Measurements from ENCODE around the gene STAMBP. TPM values are rescaled to one million over a fixed set of nuclear protein-coding genes. Genes with fewer than 3 reads are reported as not detected.

The STAMBP gene
- total RNA-seq, 4 donors from 2014 or later = 29.0 to 45.0 (median 33.5) TPM

DNA sequence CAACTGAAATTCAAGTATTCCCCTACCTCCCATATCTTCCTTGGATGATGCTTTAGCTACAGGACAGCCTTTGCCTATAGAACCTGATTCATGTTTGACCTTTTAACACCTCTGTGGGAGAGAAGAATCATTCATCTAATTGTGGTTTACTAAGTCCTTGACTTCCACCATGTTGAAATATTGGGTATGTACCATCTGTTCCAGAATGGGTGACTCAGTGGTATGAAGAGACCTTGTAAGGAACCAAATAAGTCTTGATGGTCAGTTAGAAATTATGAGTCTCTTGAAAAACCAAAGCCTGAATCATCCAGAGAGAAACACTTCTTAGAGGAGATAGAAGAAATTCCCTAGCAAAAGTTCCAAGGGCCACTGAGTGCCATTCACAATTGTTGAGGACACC is 27.5 kb downstream of the STAMBP start:
- Histone ChIP-seq H3K36me3 (peaks cover 89% of the 10 kb centered on the region), H3K27ac (no peak overlapping the region), H3K27me3 (no peaks in the 10 kb centered on the region), H3K4me1 (no peaks in the 10 kb centered on the region), H3K4me3 (no peak overlapping the region), H3K9me3 (no peaks in the 10 kb centered on the region)
- TF ChIP-seq EP300 (IDR thresholded peaks at IDR 0.05) (no peak), CTCF (IDR thresholded peaks at IDR 0.05) (no peak), POLR2AphosphoS5 (IDR thresholded peaks at IDR 0.05) (no peak), POLR2A (IDR thresholded peaks at IDR 0.05) (no peak)
- DNase-seq (ENCODE audit: low spot score in 2 of 2) = no peak

DNA sequence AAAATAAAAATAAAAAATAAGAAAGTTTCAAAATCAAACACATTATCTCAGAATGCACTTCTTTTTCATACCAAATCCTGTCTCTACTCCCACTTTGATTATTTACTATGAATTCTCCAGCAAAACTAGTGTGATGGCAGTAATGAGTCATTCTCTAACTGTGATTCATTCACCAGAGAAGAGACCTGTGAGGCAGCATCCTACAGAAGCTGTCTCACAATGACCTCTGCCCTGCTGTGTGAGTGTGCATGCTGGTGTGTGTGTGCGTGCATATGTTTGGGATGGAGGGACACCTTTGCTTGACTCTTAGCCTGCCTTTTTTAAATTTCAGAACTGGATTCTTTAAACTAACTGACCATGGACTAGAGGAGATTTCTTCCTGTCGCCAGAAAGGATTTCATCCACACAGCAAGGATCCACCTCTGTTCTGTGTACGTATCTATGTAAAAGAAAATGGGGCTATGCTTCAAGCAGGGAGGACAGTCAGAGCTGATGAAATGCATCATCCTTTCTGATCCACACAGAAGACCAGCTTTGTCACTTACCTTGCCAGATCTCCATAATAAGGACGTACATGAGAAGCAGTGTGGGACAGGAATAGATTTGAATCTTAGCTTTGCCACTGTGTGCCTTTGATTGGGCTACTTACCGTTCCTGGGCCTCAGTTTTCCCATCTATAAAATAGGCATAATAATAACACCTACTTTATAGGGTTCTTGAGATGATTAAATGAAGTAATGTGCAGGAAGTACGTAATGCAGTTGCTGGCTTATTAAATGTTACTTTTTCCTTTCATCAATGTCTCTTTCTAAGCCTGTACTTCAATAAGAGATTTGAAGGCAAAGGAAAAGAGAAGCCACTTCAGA is 31.2 kb downstream of the STAMBP start:
- Histone ChIP-seq H3K4me1 (no peaks in the 10 kb centered on the region), H3K27ac (no peak overlapping the region), H3K4me3 (no peak overlapping the region), H3K36me3 (peaks cover 82% of the 10 kb centered on the region), H3K9me3 (no peaks in the 10 kb centered on the region), H3K27me3 (no peaks in the 10 kb centered on the region)
- no peak for DNase-seq (ENCODE audit: low spot score in 2 of 2)
- 94% methylated on average over 6 of the region's 6 CpGs for WGBS
- TF ChIP-seq CTCF (IDR thresholded peaks at IDR 0.05) (no peak), POLR2AphosphoS5 (IDR thresholded peaks at IDR 0.05) (no peak), POLR2A (IDR thresholded peaks at IDR 0.05) (no peak), EP300 (IDR thresholded peaks at IDR 0.05) (no peak)

DNA sequence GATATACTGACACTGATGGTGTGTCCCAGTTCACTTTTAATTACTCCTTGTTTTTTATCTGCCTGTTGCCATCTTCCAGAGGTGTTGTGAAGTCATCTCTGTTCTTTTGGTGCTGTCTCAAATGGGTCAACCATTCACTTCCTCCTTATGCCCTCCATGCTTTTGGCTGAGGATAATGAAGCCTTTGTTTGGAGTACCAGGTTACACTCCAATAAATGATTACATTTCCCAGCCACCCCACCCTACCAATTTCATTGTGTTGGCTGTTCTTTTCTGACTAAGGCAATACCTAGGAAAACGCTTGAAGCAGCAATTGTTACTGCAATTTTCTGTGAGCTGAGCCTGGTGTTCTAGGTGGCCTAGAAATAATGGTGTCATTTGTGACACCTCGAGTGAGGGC is 34.2 kb downstream of the STAMBP start:
- Histone ChIP-seq H3K27ac (no peak overlapping the region), H3K4me3 (no peak overlapping the region), H3K4me1 (no peaks in the 10 kb centered on the region), H3K27me3 (no peaks in the 10 kb centered on the region), H3K36me3 (peaks cover 75% of the 10 kb centered on the region), H3K9me3 (no peaks in the 10 kb centered on the region)
- TF ChIP-seq POLR2A (IDR thresholded peaks at IDR 0.05) = no peak
- no peak for TF ChIP-seq POLR2AphosphoS5 (IDR thresholded peaks at IDR 0.05)
- no peak for TF ChIP-seq CTCF (IDR thresholded peaks at IDR 0.05)
- TF ChIP-seq EP300 (IDR thresholded peaks at IDR 0.05) = no peak
- WGBS = 83% methylated on average over 2 of the region's 2 CpGs
- DNase-seq (ENCODE audit: low spot score in 2 of 2) = no peak

DNA sequence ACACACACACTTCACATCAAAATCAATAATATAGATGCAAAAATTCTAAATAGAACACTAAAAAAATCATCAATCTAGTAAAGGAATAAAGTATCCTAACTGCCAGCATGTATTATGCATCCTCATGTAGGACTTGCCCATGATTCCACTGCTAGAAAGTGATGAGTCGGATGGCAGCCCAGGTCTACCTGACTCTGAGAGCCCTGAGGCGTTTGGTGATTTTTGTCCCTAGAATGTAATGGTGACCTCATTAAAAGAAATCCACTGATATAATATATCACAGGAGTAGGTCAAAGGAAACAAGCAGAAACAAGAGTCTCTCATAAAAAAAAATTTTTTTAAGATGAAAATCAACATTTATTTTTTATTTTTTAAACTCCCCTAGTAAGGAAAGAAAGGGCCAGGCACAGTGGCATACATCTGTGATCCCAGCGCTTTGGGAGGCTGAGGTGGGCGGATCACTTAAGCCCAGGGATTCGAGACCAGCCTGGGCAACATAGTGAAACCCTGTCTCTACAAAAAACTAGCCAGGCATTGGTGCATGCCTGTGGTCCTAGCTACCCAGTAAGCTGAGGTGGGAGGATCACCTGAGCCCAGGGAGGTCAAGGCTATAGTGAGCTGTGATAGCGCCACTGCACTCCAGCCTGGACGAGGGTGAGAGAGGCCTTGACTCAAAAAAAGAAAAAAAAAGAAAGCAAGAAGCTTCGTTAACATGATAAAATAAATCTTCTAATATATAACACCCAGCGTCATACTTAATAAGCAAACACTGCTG is 39.6 kb downstream of the STAMBP start:
- no peak for DNase-seq (ENCODE audit: low spot score in 2 of 2)
- no peak overlapping the region for H3K27ac ChIP-seq
- no peaks in the 10 kb centered on the region for H3K9me3 ChIP-seq
- 86% methylated on average over 9 of the region's 9 CpGs for WGBS
- peaks cover 9% of the 10 kb centered on the region for H3K4me1 ChIP-seq
- no peak overlapping the region for H3K4me3 ChIP-seq
- TF ChIP-seq POLR2A (IDR thresholded peaks at IDR 0.05) = no peak
- no peak for TF ChIP-seq CTCF (IDR thresholded peaks at IDR 0.05)
- TF ChIP-seq EP300 (IDR thresholded peaks at IDR 0.05) = no peak
- TF ChIP-seq POLR2AphosphoS5 (IDR thresholded peaks at IDR 0.05) = no peak
- no peaks in the 10 kb centered on the region for H3K27me3 ChIP-seq
- peaks cover 43% of the 10 kb centered on the region for H3K36me3 ChIP-seq

- Histone ChIP-seq H3K9me3 (no peaks in the 10 kb centered on the region), H3K36me3 (peaks cover 31% of the 10 kb centered on the region), H3K27me3 (no peaks in the 10 kb centered on the region), H3K4me3 (no peak overlapping the region), H3K27ac (no peak overlapping the region), H3K4me1 (peaks cover 9% of the 10 kb centered on the region)
- TF ChIP-seq EP300 (IDR thresholded peaks at IDR 0.05) (no peak), POLR2AphosphoS5 (IDR thresholded peaks at IDR 0.05) (no peak), CTCF (IDR thresholded peaks at IDR 0.05) (no peak), POLR2A (IDR thresholded peaks at IDR 0.05) (no peak)
- no peak for DNase-seq (ENCODE audit: low spot score in 2 of 2)
- WGBS = 33% methylated on average over 4 of the region's 4 CpGs
Observed at GRCh38 chr2:73870084-73870483, 41.3 kb downstream of the STAMBP start.

All from suprapubic skin (tissue), 4 donors.